Renal cortex interstitium (tissue), 11 donors: ENCODE measurements around the gene SV2C. TPM values are rescaled to one million over a fixed set of nuclear protein-coding genes. Genes with fewer than 3 reads are reported as not detected.

Experiments used
- DNase-seq, 11 donors: peaks; one replicate each; pipeline ENCODE4 v3.0.0-alpha.2; 2013; ENCODE audit warnings: low read depth in 9 of 11, low spot score in 4 of 11; ENCODE audit errors: extremely low read depth in 1 of 11
- polyA plus RNA-seq, 3 donors: library from polyadenylated mRNA; unstranded; fragments of 120-200 nt; gene quantifications; one replicate each; pipeline ENCODE4 v1.2.1, GENCODE V29; 2013; ENCODE audit not compliant: insufficient read length in 3 of 3

Gene SV2C
- polyA plus RNA-seq, 3 donors = 0.23 to 1.3 (median 0.31) TPM

DNA sequence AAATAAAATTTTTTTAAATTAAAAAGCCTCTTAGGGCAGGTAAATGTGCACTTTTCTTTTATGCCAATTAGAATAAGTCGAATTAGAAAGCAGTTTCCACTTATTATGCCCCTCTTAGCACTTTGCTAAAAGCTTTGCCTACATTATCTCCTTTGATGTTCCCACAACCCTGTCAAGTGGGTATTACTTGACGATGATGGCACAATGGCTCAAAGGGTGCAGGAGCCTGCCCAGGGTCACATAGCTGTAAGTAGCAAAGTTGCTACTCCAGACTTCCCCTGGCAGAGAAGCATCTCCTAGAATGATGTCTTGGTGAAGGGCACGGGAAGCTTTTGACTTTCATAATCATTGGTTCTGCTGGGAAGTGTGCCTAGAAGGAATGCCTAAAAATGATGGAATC, 301.5 kb downstream of the SV2C start:
- no peak for DNase-seq

- no peak for DNase-seq
Measured at GRCh38 chr5:76385540-76385939, 302.4 kb downstream of the SV2C start.

GRCh38 chr5:76386360-76386759, 303.2 kb downstream of the SV2C start:
- no peak for DNase-seq

DNA sequence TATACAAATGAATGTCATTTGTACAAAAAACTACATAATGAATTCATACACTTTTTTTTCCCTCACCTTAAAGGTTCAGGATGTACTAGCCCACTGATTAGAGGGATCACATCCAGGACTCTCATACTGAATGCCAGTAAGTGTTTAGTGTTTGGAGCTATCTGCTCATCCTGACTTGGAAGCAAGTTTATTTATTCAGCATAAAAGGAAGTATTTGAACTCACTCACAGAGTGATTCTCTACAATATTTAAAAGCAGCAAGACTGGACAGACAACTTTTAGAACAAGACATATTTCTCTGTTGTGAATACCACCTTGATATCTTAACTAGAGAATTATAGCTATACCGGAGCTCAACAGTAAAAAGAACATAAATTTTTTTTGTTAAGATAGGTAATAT, 305.1 kb downstream of the SV2C start:
- no peak for DNase-seq

DNA sequence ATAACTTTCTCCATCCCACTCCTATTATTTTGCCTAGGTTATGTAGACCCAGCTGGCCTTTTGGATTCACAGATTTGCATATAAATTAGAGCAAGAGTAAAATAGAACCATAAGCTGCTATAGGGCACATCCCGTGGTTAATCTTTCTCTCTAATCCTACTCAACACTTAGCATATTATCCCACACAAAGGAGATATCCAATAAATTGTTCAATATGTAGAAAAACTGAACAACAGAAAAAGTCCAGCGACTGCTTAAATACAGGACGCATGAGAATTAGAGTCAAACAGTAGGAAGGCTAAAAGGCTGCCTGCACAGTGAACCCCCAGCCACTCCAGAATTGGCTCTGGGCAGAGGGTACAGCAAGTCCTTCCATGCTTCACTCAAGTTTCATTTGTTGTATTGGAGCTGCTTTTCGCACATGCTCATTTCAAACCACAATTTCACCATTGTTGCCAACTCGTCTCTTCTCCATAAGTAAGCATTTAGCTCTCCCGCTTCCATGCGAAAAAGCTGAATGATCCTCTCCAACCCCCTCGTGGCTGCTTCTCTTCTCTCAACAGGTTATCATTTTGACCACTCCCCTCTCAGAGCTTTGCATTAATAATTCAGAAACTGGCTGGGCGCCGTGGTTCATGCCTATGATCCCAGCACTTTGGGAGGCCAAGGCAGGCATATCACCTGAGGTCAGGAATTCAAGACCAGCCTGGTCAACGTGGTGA, 305.8 kb downstream of the SV2C start:
- no peak for DNase-seq

GRCh38 chr5:76389513-76390154, 306.5 kb downstream of the SV2C start:
- DNase-seq = no peak

- DNase-seq = no peak
Measured at GRCh38 chr5:76391014-76391413, 307.8 kb downstream of the SV2C start.

- DNase-seq = no peak
Measured at GRCh38 chr5:76393035-76393680, 310.0 kb downstream of the SV2C start.

DNA sequence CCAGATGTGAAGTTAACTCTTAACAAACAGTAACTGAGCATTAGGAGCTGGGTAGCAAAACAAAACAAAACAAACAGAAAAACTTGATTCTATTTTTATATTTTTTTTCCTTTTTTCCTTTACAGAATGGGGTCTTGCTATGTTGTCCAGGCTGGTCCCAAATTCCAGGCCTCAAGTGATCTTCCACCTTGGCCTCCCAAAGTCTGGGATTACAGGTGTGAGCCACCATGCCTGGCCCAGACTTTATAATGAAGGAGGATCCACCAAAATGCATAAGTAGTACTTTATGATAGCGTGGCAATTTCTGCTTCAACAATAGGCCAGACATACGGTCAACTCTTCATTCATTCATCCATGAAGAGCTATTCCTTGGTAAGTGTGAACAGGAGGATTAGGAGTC, 314.0 kb downstream of the SV2C start:
- no peak for DNase-seq

DNA sequence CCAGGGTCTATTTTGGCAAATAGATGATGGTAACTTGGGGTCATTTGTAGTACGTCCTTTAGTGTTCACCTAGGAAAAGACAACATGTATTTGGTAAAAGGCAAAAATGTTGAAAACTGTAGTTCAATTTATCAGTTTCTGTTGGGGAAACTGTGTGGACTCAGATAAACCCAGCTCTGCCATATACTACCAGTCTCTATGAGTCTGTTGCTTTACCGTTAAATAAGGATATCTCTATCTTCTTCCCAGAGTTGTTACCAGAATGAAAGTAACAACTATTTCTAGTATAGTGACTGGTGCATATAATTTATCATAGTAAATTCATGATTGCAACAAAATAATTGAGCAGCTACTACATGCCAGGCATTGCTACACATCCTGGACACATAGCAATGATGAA, 316.1 kb downstream of the SV2C start:
- no peak for DNase-seq

- no peak for DNase-seq
Measured at GRCh38 chr5:76400466-76400865, 317.3 kb downstream of the SV2C start.

- DNase-seq = no peak
Measured at GRCh38 chr5:76401801-76402250, 318.6 kb downstream of the SV2C start.

DNA sequence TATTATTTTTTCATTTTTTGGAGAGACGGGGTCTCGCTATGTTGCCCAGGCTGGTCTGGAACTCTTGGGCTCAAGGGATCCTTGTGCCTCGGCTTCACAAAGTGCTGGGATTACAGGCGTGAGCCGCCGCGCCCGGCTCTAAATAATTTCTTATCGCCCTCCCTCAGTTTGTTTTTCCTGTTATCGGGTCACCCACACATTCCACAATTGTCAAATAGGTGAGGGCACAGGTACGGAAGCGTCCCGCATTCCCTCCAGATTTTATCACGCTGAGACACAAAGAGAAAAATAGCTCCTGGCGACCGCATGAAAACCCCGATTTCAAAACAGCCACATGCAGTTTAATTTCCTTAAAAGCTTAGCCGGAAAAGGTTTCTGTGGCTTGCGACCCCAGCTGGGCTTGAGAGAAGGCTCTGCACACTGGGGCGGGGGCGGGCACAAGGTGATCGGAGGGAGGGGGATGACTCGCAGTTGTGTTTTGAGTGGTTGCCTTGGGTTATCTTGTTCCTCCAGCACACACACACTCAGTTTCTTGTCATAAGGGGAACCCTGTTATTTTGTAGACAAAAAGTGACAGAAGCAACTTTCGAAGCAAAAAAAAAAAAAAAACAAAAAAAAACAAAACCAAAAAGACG, 319.2 kb downstream of the SV2C start:
- DNase-seq = peak in 5 of 11 donors; percentile 34 to 72 (median 51)

DNA sequence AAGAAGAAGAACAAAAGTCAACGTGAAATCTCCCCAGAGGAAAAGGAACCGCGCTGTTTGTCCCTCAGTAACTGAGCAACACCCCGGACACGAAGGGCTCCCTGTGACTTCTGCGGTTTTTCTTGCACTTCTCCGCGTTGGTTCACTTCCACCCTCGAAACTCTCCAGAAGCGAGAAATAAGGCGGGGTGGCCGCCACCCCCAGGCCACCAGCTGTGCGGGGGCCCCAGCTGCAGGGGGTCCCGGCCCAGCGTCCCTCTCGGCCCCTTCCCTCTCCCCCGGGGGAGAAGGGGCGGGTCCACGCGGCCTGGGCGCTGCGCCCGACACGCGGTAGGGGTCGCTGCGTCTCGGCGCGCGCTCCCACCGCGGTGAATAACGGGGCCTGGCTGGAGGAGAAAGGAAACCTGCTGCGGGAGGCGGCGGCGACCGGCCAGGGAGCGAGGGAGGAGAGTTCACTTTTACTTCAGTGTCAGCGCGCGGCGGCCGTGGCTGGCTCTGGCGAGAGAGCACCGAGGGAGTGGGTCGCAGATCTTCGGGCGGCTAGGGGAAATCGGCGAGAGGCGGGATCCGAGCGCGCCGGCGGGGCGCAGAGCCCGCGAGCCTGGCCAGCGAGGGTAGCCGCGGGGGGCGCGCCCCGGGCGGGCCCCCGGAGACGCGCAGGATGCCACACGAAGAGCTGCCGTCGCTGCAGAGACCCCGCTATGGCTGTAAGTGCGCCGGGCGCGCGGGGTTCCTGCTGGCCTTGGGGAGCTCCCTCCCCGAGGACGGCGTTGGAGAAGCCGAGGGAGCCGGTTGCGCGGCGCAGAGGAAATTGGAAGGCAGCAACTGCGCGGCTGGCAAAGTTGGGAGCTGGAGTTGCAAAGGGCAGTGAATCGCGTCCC, 319.9 kb downstream of the SV2C start, which contains the start of gene IQGAP2:
Gene IQGAP2, plus strand, starts transcription at position 400 of the 880 bp plus-strand sequence. Its CDS starts 261 bp downstream, at position 661.
- peak in 9 of 11 donors; percentile 56 to 85 (median 77) for DNase-seq
